ENCODE measurements around the gene MUSTN1.

DNA sequence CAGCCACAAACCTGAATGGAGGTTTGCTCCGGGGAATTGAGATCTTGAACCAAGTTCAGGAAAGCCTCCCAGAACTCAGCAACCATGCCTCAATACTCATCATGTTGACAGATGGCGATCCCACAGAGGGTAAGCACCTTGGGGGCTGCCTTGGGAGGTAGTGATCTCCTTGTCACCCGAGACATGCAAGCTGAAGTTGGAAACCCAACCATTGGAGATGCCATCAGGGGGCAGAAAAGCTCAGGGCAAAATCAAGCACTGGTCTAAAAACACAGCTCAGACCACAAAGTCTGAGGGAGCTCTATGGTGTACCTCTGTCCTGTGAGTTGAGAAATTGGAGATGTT is 51.6 kb downstream of the MUSTN1 start:
- TF ChIP-seq, protein P1, sequence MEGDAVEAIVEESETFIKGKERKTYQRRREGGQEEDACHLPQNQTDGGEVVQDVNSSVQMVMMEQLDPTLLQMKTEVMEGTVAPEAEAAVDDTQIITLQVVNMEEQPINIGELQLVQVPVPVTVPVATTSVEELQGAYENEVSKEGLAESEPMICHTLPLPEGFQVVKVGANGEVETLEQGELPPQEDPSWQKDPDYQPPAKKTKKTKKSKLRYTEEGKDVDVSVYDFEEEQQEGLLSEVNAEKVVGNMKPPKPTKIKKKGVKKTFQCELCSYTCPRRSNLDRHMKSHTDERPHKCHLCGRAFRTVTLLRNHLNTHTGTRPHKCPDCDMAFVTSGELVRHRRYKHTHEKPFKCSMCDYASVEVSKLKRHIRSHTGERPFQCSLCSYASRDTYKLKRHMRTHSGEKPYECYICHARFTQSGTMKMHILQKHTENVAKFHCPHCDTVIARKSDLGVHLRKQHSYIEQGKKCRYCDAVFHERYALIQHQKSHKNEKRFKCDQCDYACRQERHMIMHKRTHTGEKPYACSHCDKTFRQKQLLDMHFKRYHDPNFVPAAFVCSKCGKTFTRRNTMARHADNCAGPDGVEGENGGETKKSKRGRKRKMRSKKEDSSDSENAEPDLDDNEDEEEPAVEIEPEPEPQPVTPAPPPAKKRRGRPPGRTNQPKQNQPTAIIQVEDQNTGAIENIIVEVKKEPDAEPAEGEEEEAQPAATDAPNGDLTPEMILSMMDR (conservative IDR thresholded peaks at IDR 0.05; ENCODE audit: low read depth in 2 of 2): no peak
- TF ChIP-seq ZNF114 (CRISPR knock-in tag; IDR thresholded peaks at IDR 0.05) (no peak), POLR2AphosphoS5 (IDR thresholded peaks at IDR 0.05; ENCODE audit: low read depth) (no peak), EZH2 (IDR thresholded peaks at IDR 0.05; ENCODE audit: low read depth, unreplicated experiment) (no peak), EZH2phosphoT487 (IDR thresholded peaks at IDR 0.05; ENCODE audit: unreplicated experiment) (no peak), ZNF331 (CRISPR knock-in tag; IDR thresholded peaks at IDR 0.05; ENCODE audit: low read depth) (no peak)
- TF ChIP-seq, protein P2, sequence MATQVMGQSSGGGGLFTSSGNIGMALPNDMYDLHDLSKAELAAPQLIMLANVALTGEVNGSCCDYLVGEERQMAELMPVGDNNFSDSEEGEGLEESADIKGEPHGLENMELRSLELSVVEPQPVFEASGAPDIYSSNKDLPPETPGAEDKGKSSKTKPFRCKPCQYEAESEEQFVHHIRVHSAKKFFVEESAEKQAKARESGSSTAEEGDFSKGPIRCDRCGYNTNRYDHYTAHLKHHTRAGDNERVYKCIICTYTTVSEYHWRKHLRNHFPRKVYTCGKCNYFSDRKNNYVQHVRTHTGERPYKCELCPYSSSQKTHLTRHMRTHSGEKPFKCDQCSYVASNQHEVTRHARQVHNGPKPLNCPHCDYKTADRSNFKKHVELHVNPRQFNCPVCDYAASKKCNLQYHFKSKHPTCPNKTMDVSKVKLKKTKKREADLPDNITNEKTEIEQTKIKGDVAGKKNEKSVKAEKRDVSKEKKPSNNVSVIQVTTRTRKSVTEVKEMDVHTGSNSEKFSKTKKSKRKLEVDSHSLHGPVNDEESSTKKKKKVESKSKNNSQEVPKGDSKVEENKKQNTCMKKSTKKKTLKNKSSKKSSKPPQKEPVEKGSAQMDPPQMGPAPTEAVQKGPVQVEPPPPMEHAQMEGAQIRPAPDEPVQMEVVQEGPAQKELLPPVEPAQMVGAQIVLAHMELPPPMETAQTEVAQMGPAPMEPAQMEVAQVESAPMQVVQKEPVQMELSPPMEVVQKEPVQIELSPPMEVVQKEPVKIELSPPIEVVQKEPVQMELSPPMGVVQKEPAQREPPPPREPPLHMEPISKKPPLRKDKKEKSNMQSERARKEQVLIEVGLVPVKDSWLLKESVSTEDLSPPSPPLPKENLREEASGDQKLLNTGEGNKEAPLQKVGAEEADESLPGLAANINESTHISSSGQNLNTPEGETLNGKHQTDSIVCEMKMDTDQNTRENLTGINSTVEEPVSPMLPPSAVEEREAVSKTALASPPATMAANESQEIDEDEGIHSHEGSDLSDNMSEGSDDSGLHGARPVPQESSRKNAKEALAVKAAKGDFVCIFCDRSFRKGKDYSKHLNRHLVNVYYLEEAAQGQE (IDR thresholded peaks at IDR 0.05; ENCODE audit: unreplicated experiment): no peak
- TF ChIP-seq, protein P3, sequence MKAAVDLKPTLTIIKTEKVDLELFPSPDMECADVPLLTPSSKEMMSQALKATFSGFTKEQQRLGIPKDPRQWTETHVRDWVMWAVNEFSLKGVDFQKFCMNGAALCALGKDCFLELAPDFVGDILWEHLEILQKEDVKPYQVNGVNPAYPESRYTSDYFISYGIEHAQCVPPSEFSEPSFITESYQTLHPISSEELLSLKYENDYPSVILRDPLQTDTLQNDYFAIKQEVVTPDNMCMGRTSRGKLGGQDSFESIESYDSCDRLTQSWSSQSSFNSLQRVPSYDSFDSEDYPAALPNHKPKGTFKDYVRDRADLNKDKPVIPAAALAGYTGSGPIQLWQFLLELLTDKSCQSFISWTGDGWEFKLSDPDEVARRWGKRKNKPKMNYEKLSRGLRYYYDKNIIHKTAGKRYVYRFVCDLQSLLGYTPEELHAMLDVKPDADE (IDR thresholded peaks at IDR 0.05): no peak
- TF ChIP-seq, protein P4, sequence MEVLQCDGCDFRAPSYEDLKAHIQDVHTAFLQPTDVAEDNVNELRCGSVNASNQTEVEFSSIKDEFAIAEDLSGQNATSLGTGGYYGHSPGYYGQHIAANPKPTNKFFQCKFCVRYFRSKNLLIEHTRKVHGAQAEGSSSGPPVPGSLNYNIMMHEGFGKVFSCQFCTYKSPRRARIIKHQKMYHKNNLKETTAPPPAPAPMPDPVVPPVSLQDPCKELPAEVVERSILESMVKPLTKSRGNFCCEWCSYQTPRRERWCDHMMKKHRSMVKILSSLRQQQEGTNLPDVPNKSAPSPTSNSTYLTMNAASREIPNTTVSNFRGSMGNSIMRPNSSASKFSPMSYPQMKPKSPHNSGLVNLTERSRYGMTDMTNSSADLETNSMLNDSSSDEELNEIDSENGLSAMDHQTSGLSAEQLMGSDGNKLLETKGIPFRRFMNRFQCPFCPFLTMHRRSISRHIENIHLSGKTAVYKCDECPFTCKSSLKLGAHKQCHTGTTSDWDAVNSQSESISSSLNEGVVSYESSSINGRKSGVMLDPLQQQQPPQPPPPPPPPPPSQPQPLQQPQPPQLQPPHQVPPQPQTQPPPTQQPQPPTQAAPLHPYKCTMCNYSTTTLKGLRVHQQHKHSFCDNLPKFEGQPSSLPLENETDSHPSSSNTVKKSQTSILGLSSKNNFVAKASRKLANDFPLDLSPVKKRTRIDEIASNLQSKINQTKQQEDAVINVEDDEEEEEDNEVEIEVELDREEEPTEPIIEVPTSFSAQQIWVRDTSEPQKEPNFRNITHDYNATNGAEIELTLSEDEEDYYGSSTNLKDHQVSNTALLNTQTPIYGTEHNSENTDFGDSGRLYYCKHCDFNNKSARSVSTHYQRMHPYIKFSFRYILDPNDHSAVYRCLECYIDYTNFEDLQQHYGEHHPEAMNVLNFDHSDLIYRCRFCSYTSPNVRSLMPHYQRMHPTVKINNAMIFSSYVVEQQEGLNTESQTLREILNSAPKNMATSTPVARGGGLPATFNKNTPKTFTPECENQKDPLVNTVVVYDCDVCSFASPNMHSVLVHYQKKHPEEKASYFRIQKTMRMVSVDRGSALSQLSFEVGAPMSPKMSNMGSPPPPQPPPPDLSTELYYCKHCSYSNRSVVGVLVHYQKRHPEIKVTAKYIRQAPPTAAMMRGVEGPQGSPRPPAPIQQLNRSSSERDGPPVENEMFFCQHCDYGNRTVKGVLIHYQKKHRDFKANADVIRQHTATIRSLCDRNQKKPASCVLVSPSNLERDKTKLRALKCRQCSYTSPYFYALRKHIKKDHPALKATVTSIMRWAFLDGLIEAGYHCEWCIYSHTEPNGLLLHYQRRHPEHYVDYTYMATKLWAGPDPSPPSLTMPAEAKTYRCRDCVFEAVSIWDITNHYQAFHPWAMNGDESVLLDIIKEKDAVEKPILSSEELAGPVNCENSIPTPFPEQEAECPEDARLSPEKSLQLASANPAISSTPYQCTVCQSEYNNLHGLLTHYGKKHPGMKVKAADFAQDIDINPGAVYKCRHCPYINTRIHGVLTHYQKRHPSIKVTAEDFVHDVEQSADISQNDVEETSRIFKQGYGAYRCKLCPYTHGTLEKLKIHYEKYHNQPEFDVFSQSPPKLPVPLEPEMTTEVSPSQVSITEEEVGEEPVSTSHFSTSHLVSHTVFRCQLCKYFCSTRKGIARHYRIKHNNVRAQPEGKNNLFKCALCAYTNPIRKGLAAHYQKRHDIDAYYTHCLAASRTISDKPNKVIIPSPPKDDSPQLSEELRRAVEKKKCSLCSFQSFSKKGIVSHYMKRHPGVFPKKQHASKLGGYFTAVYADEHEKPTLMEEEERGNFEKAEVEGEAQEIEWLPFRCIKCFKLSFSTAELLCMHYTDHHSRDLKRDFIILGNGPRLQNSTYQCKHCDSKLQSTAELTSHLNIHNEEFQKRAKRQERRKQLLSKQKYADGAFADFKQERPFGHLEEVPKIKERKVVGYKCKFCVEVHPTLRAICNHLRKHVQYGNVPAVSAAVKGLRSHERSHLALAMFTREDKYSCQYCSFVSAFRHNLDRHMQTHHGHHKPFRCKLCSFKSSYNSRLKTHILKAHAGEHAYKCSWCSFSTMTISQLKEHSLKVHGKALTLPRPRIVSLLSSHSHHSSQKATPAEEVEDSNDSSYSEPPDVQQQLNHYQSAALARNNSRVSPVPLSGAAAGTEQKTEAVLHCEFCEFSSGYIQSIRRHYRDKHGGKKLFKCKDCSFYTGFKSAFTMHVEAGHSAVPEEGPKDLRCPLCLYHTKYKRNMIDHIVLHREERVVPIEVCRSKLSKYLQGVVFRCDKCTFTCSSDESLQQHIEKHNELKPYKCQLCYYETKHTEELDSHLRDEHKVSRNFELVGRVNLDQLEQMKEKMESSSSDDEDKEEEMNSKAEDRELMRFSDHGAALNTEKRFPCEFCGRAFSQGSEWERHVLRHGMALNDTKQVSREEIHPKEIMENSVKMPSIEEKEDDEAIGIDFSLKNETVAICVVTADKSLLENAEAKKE (CRISPR knock-in tag; IDR thresholded peaks at IDR 0.05): no peak

Data from GM23338 (cell line).